Hematopoietic multipotent progenitor cell treated with erythropoietin and hydrocortisone succinate and interleukin-3 and kit ligand, for 6 days (in vitro differentiated cells): Measurements from ENCODE around the gene BLOC1S3.
A peak's percentile ranks its signal among the peaks of the same experiment; 100 is the strongest.

Source experiments
- DNase-seq: peaks from one replicate; pipeline ENCODE4 v3.0.0-alpha.2; 2015

The BLOC1S3 gene

DNA sequence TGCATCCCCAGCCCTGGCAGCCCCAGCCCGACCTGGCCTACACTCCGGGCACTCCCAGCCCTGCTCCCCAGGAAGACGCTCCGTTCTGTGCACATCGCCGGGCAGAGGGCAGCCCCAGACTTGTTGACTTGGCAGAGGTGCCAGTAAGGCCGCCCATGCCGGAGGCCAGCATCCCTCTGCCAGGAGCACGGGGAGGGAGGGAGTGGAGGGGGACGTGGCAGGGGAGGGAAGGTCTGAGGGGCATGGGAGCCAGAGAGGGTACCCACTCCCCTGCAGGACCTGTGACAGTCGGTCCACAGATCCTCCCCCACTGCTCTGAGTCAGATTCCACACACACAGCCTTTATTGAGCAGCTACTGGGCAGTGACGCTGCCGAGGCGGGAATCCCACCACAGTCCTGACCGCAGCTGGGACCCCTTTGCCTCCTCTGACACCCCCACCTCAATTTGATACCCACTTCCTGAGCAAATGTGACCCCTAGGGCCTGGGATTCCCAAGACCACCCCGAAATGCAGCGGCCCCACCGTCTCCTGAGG, 15.9 kb upstream of the BLOC1S3 start:
- no peak for DNase-seq

DNA sequence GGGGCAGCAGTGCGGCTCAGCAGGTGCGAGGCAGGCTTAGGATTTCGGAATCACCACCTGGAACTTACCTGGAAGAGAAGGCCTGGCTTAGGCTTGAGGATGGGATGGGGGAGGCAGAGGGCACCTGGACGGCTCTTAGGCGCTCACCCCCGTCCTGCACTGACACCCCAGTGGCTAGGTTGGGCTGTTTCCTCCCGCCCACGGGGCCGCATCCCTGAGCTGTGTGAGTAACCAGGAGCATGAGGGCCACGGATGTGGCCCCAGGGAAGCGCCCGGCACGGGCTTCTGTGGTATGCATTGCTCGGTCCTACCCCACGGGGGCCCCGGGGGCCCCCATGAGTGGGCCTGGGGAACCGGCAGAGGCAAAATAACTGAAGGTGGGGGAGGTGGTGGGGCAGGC, 15.4 kb upstream of the BLOC1S3 start:
- no peak for DNase-seq

DNA sequence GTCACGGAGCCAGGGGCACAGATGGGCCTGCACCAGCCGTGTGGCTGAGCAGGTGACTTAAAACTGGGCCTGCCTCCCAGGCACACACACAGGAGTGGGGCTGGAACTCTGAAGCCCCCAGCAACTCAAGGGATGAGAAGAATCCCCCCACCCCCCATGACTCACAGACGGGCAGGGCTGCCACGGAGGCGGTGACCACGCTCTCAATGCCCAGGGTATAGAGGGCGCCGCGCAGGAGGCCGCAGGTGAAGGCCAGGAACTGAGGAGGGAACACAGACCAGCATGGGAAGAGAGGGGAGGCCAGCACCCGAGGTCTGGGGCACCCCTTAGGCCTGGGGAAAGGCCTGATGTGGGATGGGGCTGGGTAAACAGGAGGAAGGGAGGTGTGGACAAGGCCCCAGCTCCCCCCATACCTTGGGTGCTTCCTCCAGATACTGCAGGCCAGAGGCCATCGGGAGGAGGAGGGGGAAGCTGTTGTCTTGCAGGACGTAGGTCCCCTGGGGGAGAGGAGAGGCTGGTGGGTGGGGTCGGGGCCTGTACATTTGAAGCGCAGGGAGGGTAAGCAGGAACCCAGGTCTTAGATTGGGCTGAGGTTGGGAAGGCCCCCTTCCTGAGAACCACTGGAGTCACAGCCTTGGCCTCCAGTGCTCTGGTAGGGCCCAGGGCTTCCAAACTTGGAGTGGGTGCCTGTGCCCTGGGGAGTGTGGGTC, 14.7 kb upstream of the BLOC1S3 start:
- DNase-seq: no peak

DNA sequence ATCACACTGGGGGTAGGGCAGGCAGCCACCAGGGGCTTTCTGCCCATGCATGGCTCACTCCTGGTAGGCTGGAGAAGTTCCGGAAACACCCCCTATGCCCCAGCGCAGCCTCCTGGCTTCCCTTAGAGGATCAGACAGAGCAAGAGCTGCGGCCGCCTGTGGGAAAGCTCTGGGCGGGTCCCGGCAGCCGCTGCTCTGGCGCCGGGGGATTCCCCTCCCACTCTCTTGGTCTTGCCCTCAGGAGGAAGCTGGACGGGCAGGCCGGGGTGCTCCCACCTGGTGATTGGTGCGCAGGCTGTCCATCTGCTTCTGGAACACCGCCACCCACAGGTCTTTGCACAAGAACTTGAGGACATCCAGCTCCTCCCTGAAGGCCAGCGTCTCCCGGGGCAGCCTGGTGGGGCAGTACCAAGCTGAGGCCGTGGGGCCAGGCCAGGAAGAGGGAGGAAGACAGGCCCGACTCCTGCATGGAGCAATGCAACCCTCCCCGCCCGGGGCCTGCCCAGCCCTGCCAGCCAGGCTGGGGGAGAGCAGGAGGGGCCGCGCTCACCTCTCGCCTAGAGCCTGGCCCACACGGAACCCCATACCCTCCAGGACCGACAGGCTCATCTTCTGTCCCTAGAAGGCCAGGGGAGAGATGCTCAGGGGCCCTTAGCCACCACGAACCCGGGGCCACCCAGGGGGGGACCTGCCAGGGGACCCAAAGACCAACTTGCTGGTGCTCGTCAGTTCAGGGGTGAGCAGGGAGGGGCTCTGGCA, 13.8 kb upstream of the BLOC1S3 start:
- peak; percentile 73 for DNase-seq

DNA sequence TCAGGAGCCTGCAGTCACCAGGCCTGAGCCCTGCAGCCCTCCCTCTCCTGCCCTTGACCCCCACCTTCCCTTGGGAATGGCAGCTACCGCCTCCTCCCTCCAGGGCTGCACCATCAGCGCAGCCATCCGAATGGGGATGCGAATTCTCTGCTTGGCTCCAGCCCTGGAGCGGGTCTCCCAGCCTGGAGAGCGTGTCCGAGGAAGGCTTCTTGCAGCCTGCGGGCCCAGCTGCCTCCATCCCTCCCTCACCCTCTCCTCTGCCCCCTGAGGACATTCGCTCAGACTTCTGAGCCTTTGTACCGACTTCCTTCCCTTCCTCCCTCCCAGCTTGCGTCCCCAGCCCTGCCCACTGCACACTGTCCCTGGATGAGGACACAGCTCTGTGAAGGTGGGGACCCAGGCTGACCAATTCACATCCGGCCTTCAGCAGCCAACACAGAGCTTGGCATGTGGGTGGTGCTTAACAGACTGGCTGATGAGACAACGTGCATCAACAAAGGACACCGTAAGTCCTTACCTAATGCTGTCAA, 11.8 kb upstream of the BLOC1S3 start:
- no peak for DNase-seq

DNA sequence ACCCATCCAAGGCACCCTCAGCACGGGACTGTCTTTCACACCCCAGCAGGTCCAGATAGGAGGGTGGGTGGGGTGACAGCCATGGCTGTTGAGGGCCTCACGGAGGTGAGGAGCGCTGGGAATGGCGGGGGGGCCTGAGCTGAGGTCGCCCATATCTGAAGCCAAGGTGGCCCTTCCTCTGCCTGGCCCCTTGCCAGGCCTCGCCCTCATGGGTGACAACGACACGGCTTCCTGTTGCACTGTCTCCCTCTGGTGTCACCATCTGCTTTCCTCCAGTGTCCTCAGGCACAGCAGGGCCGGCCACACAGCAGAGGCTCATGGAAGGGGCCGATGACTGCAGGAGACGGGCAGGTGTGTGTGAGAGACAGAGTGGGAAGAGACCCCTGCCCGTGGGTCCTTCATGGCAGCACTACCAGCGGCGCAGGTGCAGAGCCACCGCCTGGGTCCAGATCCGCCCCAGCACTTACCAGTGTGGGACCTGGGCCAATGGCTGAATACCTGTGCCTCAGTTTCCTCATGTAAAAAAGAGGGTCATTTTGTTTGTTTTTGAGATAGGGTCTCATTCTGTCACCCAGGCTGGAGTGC, 9.7 kb upstream of the BLOC1S3 start:
- DNase-seq: peak; percentile 62

DNA sequence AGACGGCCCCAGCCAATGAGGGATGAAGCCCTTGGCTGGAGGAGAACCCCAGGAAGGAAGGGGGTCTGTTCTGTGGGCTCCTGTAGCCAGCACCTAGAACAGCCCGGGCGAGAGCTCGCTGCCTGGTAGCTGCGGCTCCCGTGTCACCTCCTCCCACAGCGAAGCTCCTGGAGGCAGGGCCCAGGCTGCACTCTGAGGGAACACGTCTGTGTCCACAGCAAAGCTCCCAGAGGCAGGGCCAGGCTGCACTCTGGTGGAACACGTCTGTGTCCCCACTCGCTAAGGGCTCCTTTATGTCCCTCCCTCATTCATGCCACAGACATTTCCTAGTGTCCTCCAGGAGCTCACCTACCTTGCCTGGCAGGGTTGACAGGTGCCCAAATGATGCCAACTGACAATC, 9.0 kb upstream of the BLOC1S3 start:
- DNase-seq: no peak

DNA sequence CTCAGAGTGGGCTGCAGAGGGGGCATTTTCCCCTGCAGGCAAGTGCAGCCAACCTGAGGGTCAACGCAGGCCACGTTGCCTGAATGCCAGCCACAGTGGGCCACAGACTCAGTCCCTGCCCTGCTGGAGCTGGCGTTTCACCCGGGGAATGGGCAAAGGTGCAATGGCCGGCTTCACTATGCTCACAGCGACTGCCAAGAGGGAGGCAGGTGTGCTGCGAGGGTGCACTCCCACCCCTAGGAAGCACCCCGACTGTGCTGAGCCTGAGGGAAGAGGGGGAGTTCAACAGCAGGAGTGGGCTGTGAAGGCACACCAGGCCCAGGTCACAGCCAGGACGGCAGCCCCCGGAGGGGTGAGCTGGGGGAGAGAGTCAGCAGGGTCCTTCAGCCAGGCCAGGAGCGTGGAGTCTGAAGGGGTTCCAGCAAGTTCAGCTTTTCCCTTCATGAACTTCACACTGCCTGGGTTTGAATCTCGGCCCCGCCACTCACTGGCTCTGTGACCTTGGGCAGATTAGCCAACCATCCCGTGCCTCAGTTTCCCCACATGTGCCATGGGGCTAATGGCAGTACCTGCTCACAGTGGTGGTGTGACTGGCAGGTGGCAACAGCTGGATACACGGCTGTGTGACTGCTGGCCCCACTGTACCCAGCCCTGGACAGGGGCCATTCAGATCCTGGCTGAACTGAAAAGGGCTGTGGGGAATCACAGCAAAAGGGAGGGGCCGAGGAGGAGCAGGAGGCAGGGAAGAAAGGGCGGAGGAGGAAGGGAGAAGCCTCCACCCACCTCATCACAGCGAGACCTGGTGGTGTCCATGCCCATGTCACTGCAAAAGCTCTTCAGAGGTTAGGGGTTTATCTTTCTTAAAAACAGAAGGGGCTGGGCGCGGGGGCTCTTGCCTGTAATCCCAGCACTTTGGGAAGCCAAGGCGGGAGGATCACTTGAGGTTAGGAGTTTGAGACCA, 8.2 kb upstream of the BLOC1S3 start:
- no peak for DNase-seq

DNA sequence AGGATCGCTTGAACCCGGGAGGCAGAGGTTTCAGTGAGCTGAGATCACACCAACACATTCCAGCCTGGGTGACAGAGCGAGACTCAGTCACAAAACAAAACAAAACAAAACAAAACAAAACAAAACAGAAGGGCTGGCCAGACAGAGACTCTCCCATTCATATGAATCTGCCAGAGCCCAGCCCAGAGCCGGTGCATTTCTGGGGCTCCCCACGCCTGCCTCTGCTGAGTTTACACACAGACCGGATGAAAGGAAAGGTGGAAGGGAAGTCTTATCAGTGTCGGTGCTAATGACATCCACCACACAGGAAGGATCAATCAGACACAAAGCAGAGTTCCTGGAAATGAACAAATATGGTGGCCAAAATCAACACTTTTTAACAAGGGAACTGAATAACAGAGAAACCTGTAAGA, 7.4 kb upstream of the BLOC1S3 start:
- DNase-seq: peak; percentile 56

DNA sequence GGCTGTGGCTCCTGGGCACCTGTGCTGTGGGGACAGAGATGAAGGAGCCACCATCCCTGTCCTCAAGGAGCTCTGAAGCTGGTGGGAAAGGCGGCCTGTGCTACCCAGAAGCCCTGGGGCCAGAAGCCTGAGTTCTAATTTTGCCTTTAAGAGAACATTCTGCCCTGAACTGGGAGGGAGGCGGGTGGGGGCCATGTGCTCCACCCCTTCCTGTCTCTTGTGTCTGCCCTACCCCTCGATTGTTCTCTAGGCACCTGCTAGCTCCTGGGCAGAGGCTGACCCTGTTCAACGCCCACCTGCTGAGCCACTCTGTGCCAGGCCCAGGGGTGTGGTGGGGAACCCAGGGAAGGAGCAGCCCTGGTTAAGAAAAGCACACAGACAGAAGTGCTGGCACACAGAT, 6.4 kb upstream of the BLOC1S3 start:
- peak; percentile 48 for DNase-seq

DNA sequence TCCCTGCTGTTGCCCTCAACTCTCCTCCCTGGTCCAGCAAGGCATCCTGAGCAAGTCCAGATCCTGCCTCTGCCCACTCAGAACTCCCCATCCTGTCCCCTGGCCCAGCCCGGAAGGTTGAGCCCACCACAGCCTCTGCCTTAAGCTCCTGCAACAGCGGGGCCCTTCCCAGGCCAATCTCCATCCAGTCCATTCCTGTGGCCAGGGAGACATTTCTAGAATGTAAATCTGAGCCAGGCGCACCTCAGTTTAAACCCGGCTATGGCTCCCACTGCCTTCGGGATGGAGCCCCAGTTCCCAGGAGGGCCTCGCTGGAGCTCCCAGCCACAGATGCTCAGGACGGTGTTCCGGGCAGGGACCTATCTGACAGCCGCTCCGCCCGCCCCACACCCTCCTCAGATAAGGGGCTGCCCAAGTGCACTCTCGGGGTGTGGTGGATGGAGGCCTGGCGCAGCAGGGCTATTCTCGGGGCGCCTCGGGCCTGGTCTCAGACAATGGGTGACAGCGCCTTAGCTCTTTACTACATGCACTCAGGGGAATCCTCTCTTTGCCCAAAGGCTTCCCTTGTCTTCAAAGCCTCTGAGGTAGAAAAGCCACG, 5.9 kb upstream of the BLOC1S3 start:
- peak; percentile 58 for DNase-seq

DNA sequence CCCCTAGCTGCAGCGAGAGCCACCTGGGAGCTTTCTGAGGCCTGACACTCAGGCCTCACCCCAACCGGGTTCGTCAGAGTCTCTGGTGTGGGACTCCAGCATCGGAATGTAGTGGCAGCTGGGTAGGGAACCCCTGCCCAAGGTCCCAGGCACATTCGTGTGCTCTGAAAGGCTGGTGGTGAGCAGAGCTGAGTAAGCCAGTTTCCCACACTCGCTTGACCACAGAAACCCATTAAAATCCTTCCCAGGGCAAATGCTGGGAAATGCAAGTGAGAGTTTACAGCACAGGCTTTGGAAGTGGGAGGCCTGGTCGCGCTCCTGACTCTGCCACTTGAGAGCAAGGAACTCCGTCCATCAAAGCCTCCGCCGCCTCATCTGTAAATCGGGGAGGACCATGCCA, 4.8 kb upstream of the BLOC1S3 start:
- DNase-seq: no peak

DNA sequence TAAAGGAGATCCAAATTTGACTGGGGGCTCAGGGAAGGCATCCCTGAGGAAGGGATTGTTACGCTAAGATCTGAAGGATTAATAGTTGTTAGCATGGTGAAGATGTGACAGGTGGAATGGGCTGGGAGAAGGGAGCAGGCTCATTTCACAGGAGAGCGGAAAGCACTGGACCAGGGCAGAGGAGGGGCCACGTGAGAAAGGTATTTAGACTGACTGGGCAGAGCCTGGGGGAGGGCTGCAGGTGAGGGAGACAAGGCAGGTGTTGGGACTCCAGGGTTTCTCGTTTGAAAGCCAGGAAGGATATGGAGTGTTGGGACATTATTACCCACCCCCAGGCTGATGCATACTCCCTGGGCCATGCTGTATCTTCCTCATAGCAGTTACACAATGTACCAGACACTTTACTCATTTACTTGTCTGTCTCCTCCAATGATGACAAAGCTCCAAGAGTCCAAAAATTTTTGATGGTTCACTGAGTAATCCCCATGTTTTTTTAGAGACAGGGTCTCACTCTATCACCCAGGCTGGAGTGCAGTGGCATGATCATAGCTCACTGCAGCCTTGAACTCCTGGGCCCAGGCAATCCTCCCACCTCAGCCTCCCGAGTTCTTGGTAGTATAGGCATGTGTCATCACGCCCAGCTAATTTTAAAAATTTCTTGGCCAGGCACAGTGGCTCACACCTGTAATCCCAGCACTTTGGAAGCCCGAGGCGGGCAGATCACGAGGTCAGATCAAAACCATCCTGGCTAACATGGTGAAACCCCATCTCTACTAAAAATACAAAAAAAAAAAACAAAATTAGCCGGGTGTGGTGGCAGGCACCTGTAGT, 2.9 kb upstream of the BLOC1S3 start:
- no peak for DNase-seq

DNA sequence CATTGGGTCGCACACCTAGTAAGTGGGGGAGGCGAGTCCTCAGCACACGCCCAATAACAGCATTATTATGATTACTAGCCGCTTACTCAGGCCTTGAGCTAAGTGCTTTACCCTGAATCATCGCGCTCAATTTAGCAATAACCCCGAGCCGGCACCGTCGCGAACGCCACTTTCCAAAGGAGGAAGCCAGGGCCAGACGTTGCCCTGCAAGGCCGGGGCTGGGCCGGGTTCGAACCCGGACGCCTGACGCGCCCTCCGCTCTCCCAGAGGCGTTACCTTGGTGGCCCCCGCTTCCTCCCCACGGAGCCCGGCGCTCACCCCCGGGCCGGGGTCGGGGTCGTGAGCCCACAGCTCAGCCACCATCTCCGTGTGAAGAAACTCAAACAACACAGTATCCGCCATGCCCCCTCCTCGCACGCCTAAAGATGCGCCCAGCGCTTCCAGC, 745 bp upstream of the BLOC1S3 start, which contains the start of gene TRAPPC6A:
TSS of gene TRAPPC6A (minus strand) at position 421 of the 445 bp plus-strand sequence. CDS start at position 402, 19 bp downstream.
- peak; percentile 62 for DNase-seq

DNA sequence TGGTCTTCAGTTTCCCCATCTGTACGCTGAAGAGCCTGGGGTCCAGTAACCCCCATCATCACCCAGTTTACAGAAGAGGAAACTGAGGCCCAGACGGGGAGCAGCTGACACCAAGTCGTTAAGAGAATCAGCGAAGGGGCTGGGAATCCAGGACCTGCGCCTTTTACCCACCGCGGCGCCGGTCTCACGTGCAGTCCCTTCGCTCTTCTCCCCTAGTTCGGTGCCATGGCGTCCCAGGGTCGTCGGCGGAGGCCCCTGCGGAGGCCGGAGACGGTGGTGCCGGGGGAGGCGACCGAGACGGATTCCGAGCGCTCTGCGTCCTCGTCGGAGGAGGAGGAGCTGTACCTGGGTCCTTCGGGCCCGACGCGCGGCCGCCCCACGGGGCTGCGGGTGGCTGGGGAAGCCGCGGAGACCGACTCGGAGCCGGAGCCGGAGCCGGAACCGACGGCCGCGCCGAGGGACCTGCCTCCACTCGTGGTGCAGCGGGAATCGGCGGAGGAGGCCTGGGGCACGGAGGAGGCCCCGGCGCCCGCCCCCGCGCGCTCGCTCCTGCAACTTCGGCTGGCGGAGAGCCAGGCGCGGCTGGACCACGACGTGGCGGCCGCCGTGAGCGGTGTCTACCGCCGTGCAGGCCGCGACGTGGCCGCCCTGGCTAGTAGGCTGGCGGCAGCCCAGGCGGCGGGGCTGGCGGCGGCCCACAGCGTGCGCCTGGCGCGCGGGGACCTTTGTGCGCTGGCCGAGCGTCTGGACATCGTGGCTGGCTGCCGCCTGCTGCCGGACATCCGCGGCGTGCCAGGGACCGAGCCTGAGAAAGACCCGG, 698 bp downstream of the BLOC1S3 start:
- peak; percentile 46 for DNase-seq

DNA sequence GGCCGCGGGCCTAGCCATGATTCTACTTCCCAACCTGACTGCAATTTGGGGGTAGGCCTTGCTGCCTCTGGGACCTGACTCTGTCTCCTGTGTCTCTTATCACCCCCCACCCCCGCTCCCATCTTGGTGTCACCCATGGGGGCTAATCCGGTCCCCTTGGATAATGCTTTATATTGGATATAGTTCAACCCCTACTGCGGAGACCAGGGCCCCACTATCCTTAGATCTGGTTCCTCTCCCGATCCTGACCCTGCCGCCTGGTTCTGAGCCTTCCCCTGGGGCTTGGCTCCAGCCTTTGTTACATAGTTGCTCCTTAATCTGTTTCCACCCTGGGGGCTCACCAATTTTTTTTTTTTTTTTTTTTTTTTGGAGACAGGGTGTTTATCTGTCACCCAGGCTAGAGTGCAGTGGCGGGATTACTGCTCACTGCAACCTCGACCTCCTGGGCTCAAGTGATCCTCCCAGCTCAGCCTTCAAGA, 1.3 kb downstream of the BLOC1S3 start:
- no peak for DNase-seq

DNA sequence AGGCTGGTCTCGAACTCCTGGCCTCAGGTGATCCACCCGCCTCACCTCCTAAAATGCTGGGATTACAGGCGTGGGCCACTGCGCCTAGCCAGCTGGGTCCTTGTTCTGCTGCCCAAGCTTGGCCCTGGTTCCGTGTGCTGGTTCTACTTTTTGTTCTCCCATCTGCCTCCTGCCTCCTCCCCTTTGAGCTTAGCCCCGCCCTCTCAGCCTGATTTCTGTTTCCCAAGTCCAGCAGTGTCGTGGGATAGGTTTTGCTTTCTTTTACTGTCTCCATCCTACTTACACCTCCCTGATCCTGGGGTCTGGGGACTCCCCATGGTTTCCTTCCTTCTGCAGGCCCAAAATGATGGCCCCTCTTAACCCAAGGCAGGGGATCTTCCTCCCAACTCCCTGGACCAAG, 2.4 kb downstream of the BLOC1S3 start:
- DNase-seq: no peak

DNA sequence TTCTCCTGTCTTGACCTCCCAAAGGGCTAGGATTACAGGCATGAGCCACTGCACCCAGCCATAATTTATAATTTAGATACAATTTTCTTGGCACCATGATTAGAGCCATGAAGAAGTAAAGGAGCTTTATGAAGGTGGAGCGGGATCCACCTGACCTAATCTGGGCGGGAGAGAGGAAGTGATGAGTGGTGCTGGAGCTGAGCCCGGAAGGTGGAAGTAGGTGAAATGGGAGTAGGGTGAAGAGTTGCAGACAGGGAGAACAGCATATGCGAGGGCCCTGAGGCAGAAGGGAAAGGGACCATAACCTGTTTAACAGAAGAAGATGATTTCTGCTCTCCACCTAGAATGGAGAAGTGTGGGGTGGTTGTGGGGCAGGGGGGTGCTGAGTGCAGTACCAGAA, 4.2 kb downstream of the BLOC1S3 start:
- DNase-seq: no peak

DNA sequence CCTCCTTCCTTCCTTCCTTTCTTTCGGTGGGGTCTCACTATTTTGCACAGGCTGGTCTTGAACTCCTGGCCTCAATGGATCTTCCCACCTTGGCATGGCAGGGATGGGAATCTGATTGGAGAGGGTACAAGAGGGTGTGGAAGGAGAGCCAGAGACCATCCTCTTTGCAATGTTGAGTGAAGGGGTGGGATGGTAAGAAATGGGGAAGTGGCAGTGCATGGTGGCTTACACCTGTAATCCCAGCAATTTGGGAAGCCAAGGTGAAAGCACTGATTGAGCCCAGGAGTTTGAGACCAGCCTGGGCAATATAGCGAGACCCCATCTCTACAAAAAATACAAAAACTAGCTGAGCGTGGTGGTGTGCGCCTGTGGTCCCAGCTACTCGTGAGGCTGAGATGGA, 5.5 kb downstream of the BLOC1S3 start:
- DNase-seq: no peak
